ENCODE measurements around the gene ARHGAP5.

DNA sequence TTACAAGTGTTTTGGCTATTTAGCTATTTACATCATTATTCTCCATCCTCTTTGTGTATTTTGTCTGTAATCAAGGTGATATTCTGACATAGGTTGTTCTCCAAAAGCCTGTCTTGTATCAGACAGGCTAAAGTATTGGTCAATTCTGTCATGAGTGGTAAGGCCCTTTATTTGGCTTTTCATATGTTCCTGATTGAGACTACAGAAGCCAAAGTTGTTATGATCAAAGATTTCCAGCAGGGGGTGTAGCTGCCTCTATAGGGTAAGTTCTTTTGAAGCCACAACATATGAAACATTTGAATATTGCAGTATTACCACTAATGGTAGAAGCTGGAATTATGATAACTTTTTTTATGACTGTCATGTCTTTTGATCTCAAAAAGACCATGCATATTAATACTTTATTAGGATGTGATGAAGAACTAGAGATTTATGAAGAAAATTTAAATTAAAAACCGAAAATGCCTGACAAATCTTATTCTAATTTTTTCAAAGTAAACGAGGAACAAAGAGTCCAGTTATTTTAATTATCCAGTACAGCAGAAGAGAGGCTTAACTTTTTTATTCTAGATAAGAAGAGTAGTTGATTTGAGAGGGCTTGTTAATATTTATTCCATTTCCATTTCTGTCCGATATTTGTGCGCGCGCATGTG, 3.4 kb upstream of the ARHGAP5 start:
- TF ChIP-seq, protein P1, sequence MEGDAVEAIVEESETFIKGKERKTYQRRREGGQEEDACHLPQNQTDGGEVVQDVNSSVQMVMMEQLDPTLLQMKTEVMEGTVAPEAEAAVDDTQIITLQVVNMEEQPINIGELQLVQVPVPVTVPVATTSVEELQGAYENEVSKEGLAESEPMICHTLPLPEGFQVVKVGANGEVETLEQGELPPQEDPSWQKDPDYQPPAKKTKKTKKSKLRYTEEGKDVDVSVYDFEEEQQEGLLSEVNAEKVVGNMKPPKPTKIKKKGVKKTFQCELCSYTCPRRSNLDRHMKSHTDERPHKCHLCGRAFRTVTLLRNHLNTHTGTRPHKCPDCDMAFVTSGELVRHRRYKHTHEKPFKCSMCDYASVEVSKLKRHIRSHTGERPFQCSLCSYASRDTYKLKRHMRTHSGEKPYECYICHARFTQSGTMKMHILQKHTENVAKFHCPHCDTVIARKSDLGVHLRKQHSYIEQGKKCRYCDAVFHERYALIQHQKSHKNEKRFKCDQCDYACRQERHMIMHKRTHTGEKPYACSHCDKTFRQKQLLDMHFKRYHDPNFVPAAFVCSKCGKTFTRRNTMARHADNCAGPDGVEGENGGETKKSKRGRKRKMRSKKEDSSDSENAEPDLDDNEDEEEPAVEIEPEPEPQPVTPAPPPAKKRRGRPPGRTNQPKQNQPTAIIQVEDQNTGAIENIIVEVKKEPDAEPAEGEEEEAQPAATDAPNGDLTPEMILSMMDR (IDR thresholded peaks at IDR 0.05) = peak; percentile 69 to 82 (median 77)
- no peak for TF ChIP-seq POLR2A (IDR thresholded peaks at IDR 0.05)
